HepG2 (cell line): ENCODE data around the gene RFXAP. TPM values are rescaled to one million over a fixed set of nuclear protein-coding genes. Genes with fewer than 3 reads are reported as not detected.
A peak's percentile ranks its signal among the peaks of the same experiment; 100 is the strongest.

Source experiments
- ATAC-seq: fragments of 200-7000 bp; cut with Tn5 transposase; 3 replicates; pipeline ENCODE4 v1.9.1; 2020; ENCODE audit warnings: mild to moderate bottlenecking, moderate library complexity
- BruUV-seq: library from RNA; stranded (reverse); fragments of 400-500 nt; replicated peaks from 2 replicates; lab custom pipeline; 2021; lab: Mats Ljungman, UMichigan
- CTCF ChIA-PET: fragments of 300-600 bp; formaldehyde crosslinking; extraction: SDS; loops from one replicate; lab custom pipeline; 2021; ENCODE audit warnings: low total read pairs, inconsistent platforms, low intra/inter-chr PET ratio; lab: Yijun Ruan, JAX
- POLR2A ChIA-PET: fragments of 350-600 bp; sonication (Branson Sonifier 250); formaldehyde crosslinking; loops from one replicate; lab custom pipeline; 2020; ENCODE audit warnings: antibody characterized with exemption, inconsistent platforms; lab: Yijun Ruan, JAX
- DNase-seq: peaks from one replicate; pipeline ENCODE4 v3.0.0-alpha.2; 2015; ENCODE audit warnings: low spot score
- FAIRE-seq: peaks from 3 replicates; lab custom pipeline; 2011; peaks lifted over from hg19 to GRCh38; lab: Jason Lieb, UNC
- H2AFZ ChIP-seq: one replicate; pipeline ENCODE4 v1.6.1; 2011; ENCODE audit warnings: low read length, inconsistent platforms
- H3K27ac ChIP-seq: fragments of 300-600 bp; 3 replicates; pipeline ENCODE4 v1.8.0; 2011; ENCODE audit warnings: mixed run types, mild to moderate bottlenecking, mixed read lengths, low read length, inconsistent platforms; ENCODE audit not compliant: insufficient read depth; ENCODE audit errors: extremely low read length
- H3K27me3 ChIP-seq, 2 experiments: fragments of 200-600 bp in 1 of 2; 2 replicates in 1 of 2; 3 replicates in 1 of 2; pipeline versions ENCODE4 v1.6.0 to v1.8.0; 2011; ENCODE audit warnings: low read length in 2 of 2, mild to moderate bottlenecking in 2 of 2, moderate library complexity in 2 of 2, inconsistent platforms in 1 of 2; ENCODE audit not compliant: insufficient read depth in 2 of 2, control insufficient read depth in 1 of 2
- H3K36me3 ChIP-seq, 2 experiments: fragments of 200-600 bp in 1 of 2; replicated peaks in 1 of 2; 2 replicates in 1 of 2; 3 replicates in 1 of 2; pipeline versions ENCODE4 v1.5.1 to v1.8.0; 2011; ENCODE audit warnings: low read length in 2 of 2, inconsistent platforms in 1 of 2; ENCODE audit not compliant: insufficient read depth in 2 of 2, control insufficient read depth in 1 of 2
- H3K4me1 ChIP-seq: 2 replicates; pipeline ENCODE4 v1.5.1; 2012; ENCODE audit warnings: low read length, inconsistent platforms; ENCODE audit not compliant: insufficient read depth
- H3K4me2 ChIP-seq: 2 replicates; pipeline ENCODE4 v1.6.0; 2011; ENCODE audit warnings: low read depth, low read length, inconsistent platforms
- H3K4me3 ChIP-seq, 3 experiments: fragments of 200-600 bp in 1 of 3; sonication (generic), shearing (Covaris generic) in 1 of 3; replicated peaks in 1 of 3; 2 replicates each; pipeline ENCODE4 v1.5.1; 2011 to 2016; ENCODE audit warnings: low read length in 3 of 3, inconsistent platforms in 2 of 3, low read depth in 2 of 3, mild to moderate bottlenecking in 2 of 3, control low read depth in 1 of 3, mixed read lengths in 1 of 3; ENCODE audit not compliant: insufficient read depth in 1 of 3
- H3K79me2 ChIP-seq: one replicate; pipeline ENCODE4 v1.6.1; 2011; ENCODE audit warnings: low read length, inconsistent platforms; ENCODE audit not compliant: insufficient read depth
- H3K9ac ChIP-seq: 2 replicates; pipeline ENCODE4 v1.6.0; 2011; ENCODE audit warnings: mild to moderate bottlenecking, low read depth, low read length, inconsistent platforms; ENCODE audit not compliant: insufficient read depth
- H3K9me3 ChIP-seq: 2 replicates; pipeline ENCODE4 v1.5.1; 2012; ENCODE audit warnings: mild to moderate bottlenecking, low read length
- H4K20me1 ChIP-seq: 2 replicates; pipeline ENCODE4 v1.6.0; 2011; ENCODE audit warnings: inconsistent platforms, mild to moderate bottlenecking, low read length, moderate library complexity; ENCODE audit not compliant: insufficient read depth
- RFX3 ChIP-seq: IDR thresholded peaks from 2 replicates; pipeline ENCODE4 v1.6.1; 2016; ENCODE audit warnings: missing biosample characterization, missing genetic modification reagents
- ZBED4 ChIP-seq: sonication (generic); formaldehyde crosslinking; IDR thresholded peaks from 2 replicates; pipeline ENCODE4 v1.4.0; 2020; ENCODE audit warnings: missing genetic modification reagents, borderline replicate concordance
- ZNF776 ChIP-seq: sonication (generic); formaldehyde crosslinking; IDR thresholded peaks from 2 replicates; pipeline ENCODE4 v1.4.0; 2020; ENCODE audit warnings: mild to moderate bottlenecking, missing genetic modification reagents
- WGBS: methylation state at CpG from one replicate; pipeline ENCODE4 v1.1.6; 2017; ENCODE audit warnings: low lambda C conversion rate; 5-methylcytosine and 5-hydroxymethylcytosine counted together
- in situ Hi-C: cut with HindIII; loops from 2 replicates; pipeline ENCODE4 v1.10.0; 2017; ENCODE audit warnings: low pct_unique_long_range_greater_than_20kb; ENCODE audit not compliant: extremely low pct_ligation_motif_present
- intact Hi-C: fragments of 100-400 bp; cut with micrococcal nuclease; formaldehyde crosslinking; loops from one replicate; pipeline ENCODE4 v1.10.0; 2022; ENCODE audit not compliant: unreplicated experiment
- polyA plus RNA-seq, 8 experiments: library from polyadenylated mRNA; depleted of rRNA in 3 of 8; stranded (reverse) in 7 of 8; unstranded in 1 of 8; fragments of >200 nt; fragmentation: Illumina TruSeq in 4 of 8; extraction: Trizol in 4 of 8; gene quantifications; 2 replicates each; pipeline versions ENCODE4 v1.2.1 to v1.2.3, GENCODE V29; 2011 to 2016; ENCODE audit warnings: low read depth in 4 of 8, missing spikeins in 1 of 8, mixed read lengths in 1 of 8; ENCODE audit not compliant: insufficient read depth in 1 of 8
- total RNA-seq, 5 experiments: library from RNA; depleted of rRNA; stranded (reverse); fragments of >200 nt; fragmentation: Illumina TruSeq; extraction: Trizol; gene quantifications; 2 replicates each; pipeline ENCODE4 v1.2.3, GENCODE V29; 2016; ENCODE audit warnings: low read depth in 1 of 5

Gene RFXAP
- total and polyA plus RNA-seq, 2 of the 13 experiments (the other 11 are each of a cell fraction or from before 2014, with no cell fraction given) = 1.8 to 7.9 TPM

- TF ChIP-seq ZBED4 (CRISPR knock-in tag) = no peak
These were observed 15.3 kb downstream of the RFXAP start (continued) for GRCh38 chr13:36834299-36834698.

GRCh38 chr13:36837354-36838092, 18.5 kb downstream of the RFXAP start:
- peak; percentile 66 for ATAC-seq
- H3K36me3 ChIP-seq = no peaks in the 10 kb centered on the region; a peak in 1 of 5 replicates
- intact Hi-C loops = no loop called here
- H3K27me3 ChIP-seq = no peaks in the 10 kb centered on the region
- no TSS peak for BruUV-seq
- CTCF ChIA-PET = no interaction called here
- no peaks in the 10 kb centered on the region for H3K9me3 ChIP-seq
- POLR2A ChIA-PET = no interaction called here
- 86% methylated on average over 3 of the region's 4 CpGs for WGBS
- no peaks in the 10 kb centered on the region for H3K4me1 ChIP-seq
- no peak for TF ChIP-seq RFX3 (CRISPR knock-in tag)
- no peak for TF ChIP-seq ZNF776 (CRISPR knock-in tag)
- TF ChIP-seq, all 625 proteins: peak for 0
- Histone ChIP-seq H2AFZ (no peak overlapping the region), H3K4me2 (no peak overlapping the region), H3K4me3 (no peak overlapping the region), H4K20me1 (no peaks in the 10 kb centered on the region), H3K27ac (no peak overlapping the region), H3K9ac (no peak overlapping the region), H3K79me2 (no peaks in the 10 kb centered on the region)
- no peak for DNase-seq
- FAIRE-seq = no peak
- in situ Hi-C loops = no loop called here
